ENCODE data around the gene MYORG. TPM values are rescaled to one million over a fixed set of nuclear protein-coding genes. Genes with fewer than 3 reads are reported as not detected.

The MYORG gene
- total RNA-seq, 1 experiment from 2014 or later: 3.0 TPM

DNA sequence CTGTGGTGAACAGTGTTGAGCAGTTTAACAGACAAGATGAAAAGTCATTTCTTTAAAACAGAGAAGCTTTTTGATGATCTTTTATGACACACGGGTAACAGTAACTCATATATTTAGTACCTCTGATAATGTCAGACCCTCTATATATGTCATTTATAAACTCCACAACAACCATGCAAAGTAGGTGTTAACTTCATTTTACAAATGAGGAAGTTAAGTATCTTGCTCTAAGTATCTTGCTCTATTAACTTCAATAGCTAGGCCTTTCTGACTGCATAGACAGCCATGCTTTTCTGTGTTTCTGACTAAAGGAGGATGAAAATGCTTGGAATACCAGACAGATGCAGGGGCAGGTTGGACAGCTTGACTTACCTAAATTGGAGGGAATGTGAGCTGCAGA, 45.5 kb downstream of the MYORG start:
- intact Hi-C loops (cut with micrococcal nuclease; ENCODE audit: unreplicated experiment): loop anchor here (5.0 kb wide), 1 partner anchor 216 kb away; no protein-coding TSS in a partner anchor
- no TSS peak for BruUV-seq (replicated peaks)
- POLR2A ChIA-PET (ENCODE audit: unreplicated experiment): interaction anchor here (0.5 to 0.7 kb wide), 3 partner anchors 10 to 941 kb away, joined by 3 to 7 read pairs (median 6); no protein-coding TSS in a partner anchor
- H3K4me2 ChIP-seq: peak overlapping the region; percentile 90; the same call in 1 of the 2 replicates
- TF ChIP-seq EZH2 (IDR thresholded peaks at IDR 0.05; ENCODE audit: low read depth): no peak
- peaks cover 11% of the 10 kb centered on the region for H3K4me1 ChIP-seq (replicated peaks; ENCODE audit: insufficient read depth)
- peaks cover 32% of the 10 kb centered on the region for H3K79me2 ChIP-seq (ENCODE audit: low read depth)
- H3K27ac ChIP-seq: no peak overlapping the region
- no peaks in the 10 kb centered on the region for H3K27me3 ChIP-seq (ENCODE audit: insufficient read depth, low read depth)
- no peak for DNase-seq
- no peaks in the 10 kb centered on the region for H3K9me3 ChIP-seq (ENCODE audit: insufficient read depth, low read depth)
- H3F3A ChIP-seq (ENCODE audit: insufficient read depth, low read depth): peaks cover 9% of the 10 kb centered on the region; the same call in 1 of the 2 replicates
- H3K4me3 ChIP-seq: no peak overlapping the region
- CTCF ChIA-PET: interaction anchor here (1.3 kb wide), 1 partner anchor 261 kb away, joined by 4 read pairs; no protein-coding TSS in a partner anchor
- H3K9me2 ChIP-seq (ENCODE audit: insufficient read depth): no peaks in the 10 kb centered on the region
- H4K20me1 ChIP-seq (ENCODE audit: insufficient read depth): no peaks in the 10 kb centered on the region
- no peak overlapping the region for H2AFZ ChIP-seq
- no peaks in the 10 kb centered on the region for H3K36me3 ChIP-seq (ENCODE audit: low read depth)

DNA sequence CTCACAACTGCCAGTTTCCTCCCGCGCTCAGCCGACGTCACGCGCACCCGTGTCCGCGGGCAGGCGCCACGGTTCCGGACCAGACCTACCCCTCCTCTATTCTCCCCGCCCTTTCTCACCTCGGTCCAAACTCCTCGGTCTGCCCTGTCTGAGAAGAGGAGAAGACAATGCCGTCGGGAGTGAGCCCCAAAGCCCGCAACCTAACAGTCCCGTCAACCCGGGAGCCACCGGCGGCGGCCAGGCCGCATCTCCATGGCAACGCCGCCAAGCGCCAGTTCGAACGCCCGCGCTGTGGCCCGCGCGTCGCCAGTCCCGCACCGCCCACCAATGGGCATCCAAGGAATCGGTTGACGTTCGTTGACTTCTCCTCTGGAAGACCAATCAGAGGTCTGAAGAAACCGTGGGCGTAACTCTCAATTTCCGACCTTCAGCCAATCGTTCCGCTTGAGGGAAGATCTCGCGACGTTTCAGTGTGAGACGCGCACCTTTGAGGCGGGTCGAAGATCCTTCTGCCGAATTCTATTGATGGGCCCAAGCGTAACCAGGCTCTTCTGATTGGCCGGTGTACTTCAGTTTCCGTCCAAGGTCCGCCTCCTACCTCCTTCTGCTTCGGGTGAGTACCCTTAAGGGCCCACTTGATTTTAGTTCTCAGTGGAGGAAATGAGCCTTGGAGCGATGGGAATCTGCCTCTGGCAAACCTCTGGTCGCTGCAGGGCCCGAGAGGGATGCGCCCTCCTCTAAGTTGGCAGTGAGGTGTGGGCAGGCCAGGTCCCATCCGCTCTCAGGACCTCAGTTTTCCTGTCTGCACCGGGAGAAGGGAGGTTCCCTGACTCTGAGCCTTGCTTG, 47.5 kb downstream of the MYORG start, which contains the start of the genes KIF24 and NUDT2:
Gene KIF24, minus strand, starts transcription at position 282 of the 846 bp plus-strand sequence. CDS start 17,922 bp downstream, outside the sequence.
Gene NUDT2, plus strand, starts transcription at position 583 of the 846 bp plus-strand sequence. CDS start 9,471 bp downstream, outside the sequence.
- peak within 1 kb of the TSS; percentile 94 for H2AFZ ChIP-seq
- H3K27ac ChIP-seq: peak within 1 kb of the TSS; percentile 76
- TF ChIP-seq, protein P1, sequence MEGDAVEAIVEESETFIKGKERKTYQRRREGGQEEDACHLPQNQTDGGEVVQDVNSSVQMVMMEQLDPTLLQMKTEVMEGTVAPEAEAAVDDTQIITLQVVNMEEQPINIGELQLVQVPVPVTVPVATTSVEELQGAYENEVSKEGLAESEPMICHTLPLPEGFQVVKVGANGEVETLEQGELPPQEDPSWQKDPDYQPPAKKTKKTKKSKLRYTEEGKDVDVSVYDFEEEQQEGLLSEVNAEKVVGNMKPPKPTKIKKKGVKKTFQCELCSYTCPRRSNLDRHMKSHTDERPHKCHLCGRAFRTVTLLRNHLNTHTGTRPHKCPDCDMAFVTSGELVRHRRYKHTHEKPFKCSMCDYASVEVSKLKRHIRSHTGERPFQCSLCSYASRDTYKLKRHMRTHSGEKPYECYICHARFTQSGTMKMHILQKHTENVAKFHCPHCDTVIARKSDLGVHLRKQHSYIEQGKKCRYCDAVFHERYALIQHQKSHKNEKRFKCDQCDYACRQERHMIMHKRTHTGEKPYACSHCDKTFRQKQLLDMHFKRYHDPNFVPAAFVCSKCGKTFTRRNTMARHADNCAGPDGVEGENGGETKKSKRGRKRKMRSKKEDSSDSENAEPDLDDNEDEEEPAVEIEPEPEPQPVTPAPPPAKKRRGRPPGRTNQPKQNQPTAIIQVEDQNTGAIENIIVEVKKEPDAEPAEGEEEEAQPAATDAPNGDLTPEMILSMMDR (conservative IDR thresholded peaks at IDR 0.05): no peak
- TF ChIP-seq EZH2 (IDR thresholded peaks at IDR 0.05; ENCODE audit: low read depth): no peak
- peak within 1 kb of the TSS; percentile 88 for H3K4me3 ChIP-seq
- ChIA-PET CTCF (no interaction called here), POLR2A (ENCODE audit: unreplicated experiment) (no interaction called here)
- no peaks in the 10 kb centered on the region for H3K27me3 ChIP-seq (ENCODE audit: insufficient read depth, low read depth)
- no peaks in the 10 kb centered on the region for H3K36me3 ChIP-seq (ENCODE audit: low read depth)
- BruUV-seq (replicated peaks): no TSS peak
- no peaks in the 10 kb centered on the region for H3K9me3 ChIP-seq (ENCODE audit: insufficient read depth, low read depth)
- no peaks in the 10 kb centered on the region for H3K9me2 ChIP-seq (ENCODE audit: insufficient read depth)
- H3K79me2 ChIP-seq (ENCODE audit: low read depth): peaks cover 36% of the 10 kb centered on the region
- H4K20me1 ChIP-seq (ENCODE audit: insufficient read depth): no peaks in the 10 kb centered on the region
- H3F3A ChIP-seq (ENCODE audit: insufficient read depth, low read depth): peaks cover 18% of the 10 kb centered on the region; the same call in 1 of the 2 replicates
- intact Hi-C loops (cut with micrococcal nuclease; ENCODE audit: unreplicated experiment): no loop called here
- peak; percentile 92 to 98 for DNase-seq
- H3K4me2 ChIP-seq: peak within 1 kb of the TSS; percentile 92
- H3K4me1 ChIP-seq (replicated peaks; ENCODE audit: insufficient read depth): peaks cover 17% of the 10 kb centered on the region

DNA sequence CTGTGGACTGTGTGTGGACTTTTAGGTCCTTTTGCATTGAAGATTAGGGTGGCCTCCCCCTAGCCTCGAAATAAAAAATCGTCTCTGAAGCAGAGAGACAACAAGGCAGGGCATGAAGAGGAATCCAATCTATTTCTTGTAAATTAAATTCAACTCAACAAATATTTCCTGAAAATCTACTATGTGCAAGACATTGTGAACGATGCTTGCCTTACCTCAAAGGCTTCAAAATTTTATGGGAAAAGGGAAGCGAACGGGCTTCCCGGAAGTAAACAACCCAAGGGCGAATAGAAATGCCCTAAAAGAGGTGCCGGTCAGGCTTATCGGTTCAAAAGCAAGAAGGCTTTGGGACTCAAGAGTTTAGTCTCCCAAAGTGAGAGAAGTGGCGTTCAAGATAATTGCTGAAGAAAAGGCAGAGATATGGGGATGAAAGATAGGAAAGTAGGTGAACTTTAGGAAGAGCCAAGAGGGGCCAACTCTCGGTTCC, 48.2 kb downstream of the MYORG start:
- POLR2A ChIA-PET (ENCODE audit: unreplicated experiment): no interaction called here
- CTCF ChIA-PET: no interaction called here
- Histone ChIP-seq H3K9me3 (ENCODE audit: insufficient read depth, low read depth) (no peaks in the 10 kb centered on the region), H3K4me3 (peak overlapping the region; percentile 88), H3K27me3 (ENCODE audit: insufficient read depth, low read depth) (no peaks in the 10 kb centered on the region), H3K36me3 (ENCODE audit: low read depth) (no peaks in the 10 kb centered on the region), H3K9me2 (ENCODE audit: insufficient read depth) (no peaks in the 10 kb centered on the region), H2AFZ (peak overlapping the region; percentile 94), H3K4me2 (peak overlapping the region; percentile 92), H3K79me2 (ENCODE audit: low read depth) (peaks cover 43% of the 10 kb centered on the region), H3K4me1 (replicated peaks; ENCODE audit: insufficient read depth) (peaks cover 17% of the 10 kb centered on the region), H3K27ac (peak overlapping the region; percentile 39; the same call in 1 of the 2 replicates), H3F3A (ENCODE audit: insufficient read depth, low read depth) (peaks cover 18% of the 10 kb centered on the region; the same call in 1 of the 2 replicates), H4K20me1 (ENCODE audit: insufficient read depth) (no peaks in the 10 kb centered on the region)
- BruUV-seq (replicated peaks): TSS peak; percentile 40
- intact Hi-C loops (cut with micrococcal nuclease; ENCODE audit: unreplicated experiment): no loop called here
- TF ChIP-seq, protein P1 (conservative IDR thresholded peaks at IDR 0.05): no peak
- no peak for TF ChIP-seq EZH2 (IDR thresholded peaks at IDR 0.05; ENCODE audit: low read depth)
- DNase-seq: no peak

Data from PC-9 (cell line).